Calu3 (cell line): ENCODE data around the gene ACSL4. TPM values are rescaled to one million over a fixed set of nuclear protein-coding genes. Genes with fewer than 3 reads are reported as not detected.

Experiments used
- BruUV-seq: library from RNA; stranded (reverse); fragments of 400-500 nt; replicated peaks from 2 replicates; lab custom pipeline; 2021; lab: Mats Ljungman, UMichigan
- CTCF ChIA-PET: fragments of 300-600 bp; sonication (Branson Sonifier 250); formaldehyde crosslinking; loops from one replicate; lab custom pipeline; 2022; ENCODE audit warnings: antibody characterized with exemption; lab: Charles Lee
- DNase-seq: peaks from one replicate; pipeline ENCODE4 v3.0.0; 2022
- H3K27ac Mint-ChIP-seq: one replicate; pipeline ENCODE4 v1.8.0; 2022; ENCODE audit warnings: mixed read lengths; ENCODE audit not compliant: unreplicated experiment
- H3K27me3 Mint-ChIP-seq: one replicate; pipeline ENCODE4 v1.8.0; 2022; ENCODE audit warnings: mixed read lengths; ENCODE audit not compliant: unreplicated experiment
- H3K36me3 Mint-ChIP-seq: one replicate; pipeline ENCODE4 v1.8.0; 2022; ENCODE audit warnings: mild to moderate bottlenecking, moderate library complexity, mixed read lengths; ENCODE audit not compliant: insufficient read depth, unreplicated experiment
- H3K4me1 Mint-ChIP-seq: one replicate; pipeline ENCODE4 v1.8.0; 2022; ENCODE audit warnings: mild to moderate bottlenecking, low read depth, mixed read lengths; ENCODE audit not compliant: unreplicated experiment
- H3K4me3 Mint-ChIP-seq: one replicate; pipeline ENCODE4 v1.8.0; 2022; ENCODE audit warnings: mild to moderate bottlenecking, low read depth, moderate library complexity, mixed read lengths; ENCODE audit not compliant: unreplicated experiment
- H3K9me3 Mint-ChIP-seq: one replicate; pipeline ENCODE4 v1.8.0; 2022; ENCODE audit warnings: low read depth, mixed read lengths; ENCODE audit not compliant: unreplicated experiment
- CTCF ChIP-seq: fragments of 200-600 bp; IDR thresholded peaks from one replicate; pipeline ENCODE4 v1.8.0; 2022; ENCODE audit warnings: antibody characterized with exemption; ENCODE audit not compliant: unreplicated experiment
- intact Hi-C: fragments of 100-400 bp; cut with micrococcal nuclease; formaldehyde crosslinking; loops from one replicate; pipeline ENCODE4 v1.10.0; 2022; ENCODE audit not compliant: unreplicated experiment
- total RNA-seq: library from RNA; stranded (reverse); gene quantifications from 2 replicates; pipeline ENCODE4 v1.2.3, GENCODE V29; 2022

Gene ACSL4
- total RNA-seq, 1 experiment from 2014 or later: 64.8 TPM

- CTCF ChIA-PET: no interaction called here
- no peaks in the 10 kb centered on the region for H3K4me1 Mint-ChIP-seq
Measured at GRCh38 chrX:109622270-109622669, 110.8 kb downstream of the ACSL4 start.

GRCh38 chrX:109619771-109620170, 113.3 kb downstream of the ACSL4 start:
- no peak overlapping the region for H3K27ac Mint-ChIP-seq
- H3K27me3 Mint-ChIP-seq: no peaks in the 10 kb centered on the region
- no peaks in the 10 kb centered on the region for H3K9me3 Mint-ChIP-seq
- CTCF ChIA-PET: no interaction called here
- H3K4me1 Mint-ChIP-seq: no peaks in the 10 kb centered on the region
- intact Hi-C loops: no loop called here
- no peaks in the 10 kb centered on the region for H3K36me3 Mint-ChIP-seq
- TF ChIP-seq CTCF: no peak
- H3K4me3 Mint-ChIP-seq: no peak overlapping the region
- no TSS peak for BruUV-seq
- no peak for DNase-seq

More at GRCh38 chrX:109622270-109622669, 110.8 kb downstream of the ACSL4 start:
- no peak overlapping the region for H3K4me3 Mint-ChIP-seq
- TF ChIP-seq CTCF: no peak
- no TSS peak for BruUV-seq
- H3K9me3 Mint-ChIP-seq: no peaks in the 10 kb centered on the region
- H3K27me3 Mint-ChIP-seq: no peaks in the 10 kb centered on the region
- intact Hi-C loops: no loop called here
- no peak overlapping the region for H3K27ac Mint-ChIP-seq
- no peaks in the 10 kb centered on the region for H3K36me3 Mint-ChIP-seq
- no peak for DNase-seq

- Mint-ChIP-seq H3K27me3 (peaks cover 12% of the 10 kb centered on the region), H3K36me3 (no peaks in the 10 kb centered on the region), H3K4me1 (no peaks in the 10 kb centered on the region), H3K4me3 (no peak overlapping the region), H3K27ac (no peak overlapping the region), H3K9me3 (no peaks in the 10 kb centered on the region)
- CTCF ChIA-PET: no interaction called here
- BruUV-seq: no TSS peak
- no peak for DNase-seq
- TF ChIP-seq CTCF: no peak
- intact Hi-C loops: no loop called here
Measured at GRCh38 chrX:109614951-109615350, 118.1 kb downstream of the ACSL4 start.

GRCh38 chrX:109601486-109601885, 131.6 kb downstream of the ACSL4 start:
- no peak for TF ChIP-seq CTCF
- Mint-ChIP-seq H3K27me3 (peaks cover 72% of the 10 kb centered on the region), H3K27ac (no peak overlapping the region), H3K4me1 (no peaks in the 10 kb centered on the region), H3K36me3 (no peaks in the 10 kb centered on the region), H3K9me3 (no peaks in the 10 kb centered on the region), H3K4me3 (no peak overlapping the region)
- CTCF ChIA-PET: no interaction called here
- intact Hi-C loops: no loop called here
- no peak for DNase-seq
- BruUV-seq: no TSS peak
